GM23338 (cell line): ENCODE results near the gene KRTAP4-9. TPM values are rescaled to one million over a fixed set of nuclear protein-coding genes. Genes with fewer than 3 reads are reported as not detected.

ENCODE experiments used
- ATAC-seq: fragments of 200-7000 bp; cut with Tn5 transposase; 3 replicates; pipeline ENCODE4 v1.9.1; 2020
- DNase-seq: peaks from one replicate; pipeline ENCODE4 v3.0.0-alpha.2; 2015; ENCODE audit warnings: low spot score
- H2AFZ ChIP-seq: fragments of 200-600 bp; sonication (generic); 2 replicates; pipeline ENCODE4 v1.8.0; 2016; ENCODE audit warnings: antibody characterized with exemption, mild to moderate bottlenecking, moderate library complexity
- H3F3A ChIP-seq: fragments of 200-600 bp; sonication (generic); replicated peaks from 2 replicates; pipeline ENCODE4 v1.8.0; 2017; ENCODE audit warnings: antibody characterized with exemption, mixed run types, low read depth
- H3K27ac ChIP-seq: fragments of 200-600 bp; sonication (generic); 2 replicates; pipeline ENCODE4 v1.6.1; 2016; ENCODE audit warnings: low read depth
- H3K27me3 ChIP-seq: fragments of 200-600 bp; sonication (generic); 2 replicates; pipeline ENCODE4 v1.8.0; 2016; ENCODE audit warnings: mild to moderate bottlenecking, mixed run types, moderate library complexity; ENCODE audit not compliant: insufficient read depth
- H3K36me3 ChIP-seq: fragments of 200-600 bp; sonication (generic); 2 replicates; pipeline ENCODE4 v1.8.0; 2016; ENCODE audit warnings: mild to moderate bottlenecking; ENCODE audit not compliant: insufficient read depth
- H3K4me1 ChIP-seq: fragments of 200-600 bp; sonication (generic); 2 replicates; pipeline ENCODE4 v1.8.0; 2016; ENCODE audit warnings: mild to moderate bottlenecking, moderate library complexity; ENCODE audit not compliant: insufficient read depth
- H3K4me2 ChIP-seq: fragments of 200-600 bp; sonication (generic); 2 replicates; pipeline ENCODE4 v1.7.1; 2017; ENCODE audit warnings: mixed run types
- H3K4me3 ChIP-seq: fragments of 200-600 bp; sonication (generic); 2 replicates; pipeline ENCODE4 v1.6.1; 2016; ENCODE audit warnings: mixed run types
- H3K79me2 ChIP-seq: fragments of 200-600 bp; sonication (generic); replicated peaks from 2 replicates; pipeline ENCODE4 v1.8.0; 2017; ENCODE audit warnings: mild to moderate bottlenecking; ENCODE audit not compliant: insufficient read depth
- H3K9me2 ChIP-seq: fragments of 200-600 bp; sonication (generic); 2 replicates; pipeline ENCODE4 v1.8.0; 2017; ENCODE audit not compliant: insufficient read depth
- H4K20me1 ChIP-seq: fragments of 200-600 bp; sonication (generic); replicated peaks from 2 replicates; pipeline ENCODE4 v1.8.0; 2017; ENCODE audit warnings: mild to moderate bottlenecking; ENCODE audit not compliant: insufficient read depth
- H3K27ac Mint-ChIP-seq: 2 replicates; pipeline ENCODE4 v1.8.0; 2020; ENCODE audit warnings: inconsistent platforms, mild to moderate bottlenecking, moderate library complexity, mixed read lengths
- H3K27me3 Mint-ChIP-seq: 3 replicates; pipeline ENCODE4 v1.8.0; 2022; ENCODE audit warnings: low read depth, mild to moderate bottlenecking, moderate library complexity, mixed read lengths, inconsistent platforms; ENCODE audit not compliant: insufficient read depth, poor library complexity
- H3K36me3 Mint-ChIP-seq: 3 replicates; pipeline ENCODE4 v1.8.0; 2021; ENCODE audit warnings: low read depth, mild to moderate bottlenecking, inconsistent platforms, moderate library complexity, mixed read lengths
- H3K4me1 Mint-ChIP-seq: 3 replicates; pipeline ENCODE4 v1.8.0; 2020; ENCODE audit warnings: mild to moderate bottlenecking, inconsistent platforms, mixed read lengths
- H3K4me3 Mint-ChIP-seq: 3 replicates; pipeline ENCODE4 v1.8.0; 2021; ENCODE audit warnings: moderate library complexity, mild to moderate bottlenecking, inconsistent platforms, mixed read lengths
- H3K9me3 Mint-ChIP-seq: 3 replicates; pipeline ENCODE4 v1.8.0; 2020; ENCODE audit warnings: moderate library complexity, mild to moderate bottlenecking, inconsistent platforms, mixed read lengths
- CREB1 ChIP-seq: fragments of 250-450 bp; sonication (Bioruptor Pico); IDR thresholded peaks from 2 replicates; pipeline ENCODE4 v1.5.0; 2020; ENCODE audit warnings: low read depth, mild to moderate bottlenecking, moderate library complexity
- EZH2 ChIP-seq: fragments of 200-600 bp; sonication (generic); IDR thresholded peaks from one replicate; pipeline ENCODE4 v1.8.0; 2017; ENCODE audit warnings: antibody characterized with exemption, mild to moderate bottlenecking, low read depth; ENCODE audit not compliant: unreplicated experiment
- EZH2phosphoT487 ChIP-seq: fragments of 200-600 bp; sonication (generic); IDR thresholded peaks from one replicate; pipeline ENCODE4 v1.8.1; 2018; ENCODE audit warnings: antibody characterized with exemption; ENCODE audit not compliant: unreplicated experiment
- JUNB ChIP-seq: IDR thresholded peaks from one replicate; pipeline ENCODE4 v1.6.1; 2016; ENCODE audit warnings: antibody characterized with exemption; ENCODE audit not compliant: unreplicated experiment
- NANOG ChIP-seq: IDR thresholded peaks from 2 replicates; pipeline ENCODE4 v1.6.1; 2016; ENCODE audit warnings: antibody characterized with exemption, borderline replicate concordance
- POLR2AphosphoS5 ChIP-seq: IDR thresholded peaks from 2 replicates; pipeline ENCODE4 v1.6.1; 2016; ENCODE audit warnings: antibody characterized with exemption, low read depth
- STAT1 ChIP-seq: IDR thresholded peaks from one replicate; pipeline ENCODE4 v1.6.1; 2016; ENCODE audit warnings: antibody characterized with exemption; ENCODE audit not compliant: unreplicated experiment
- ZNF114 ChIP-seq: fragments of 250-450 bp; sonication (Bioruptor Pico); IDR thresholded peaks from 2 replicates; pipeline ENCODE4 v1.5.0; 2020; ENCODE audit warnings: mild to moderate bottlenecking, moderate library complexity
- ZNF331 ChIP-seq: fragments of 250-450 bp; sonication (Bioruptor Pico); IDR thresholded peaks from 2 replicates; pipeline ENCODE4 v1.5.0; 2020; ENCODE audit warnings: low read depth, mild to moderate bottlenecking, moderate library complexity
- polyA plus RNA-seq: library from polyadenylated mRNA; unstranded; fragments of >200 nt; fragmentation: Nextera tagmentation; extraction: Ambion mirVana; gene quantifications from 2 replicates; pipeline ENCODE4 v1.2.1, GENCODE V29; 2016
- total RNA-seq: library from RNA; depleted of rRNA; stranded (reverse); fragments of >200 nt; shearing (Covaris generic); gene quantifications from 2 replicates; pipeline ENCODE4 v1.2.3, GENCODE V29; 2014
- TF ChIP-seq, protein P1 (sequence below): IDR thresholded peaks from one replicate; pipeline ENCODE4 v1.6.1; 2018; ENCODE audit warnings: antibody characterized with exemption; ENCODE audit not compliant: unreplicated experiment
- TF ChIP-seq, protein P2 (sequence below), 2 experiments: fragments of 200-600 bp in 1 of 2; sonication (generic) in 1 of 2; conservative IDR thresholded peaks; 2 replicates each; pipeline versions ENCODE4 v1.5.1 to v1.6.1; 2016 to 2017; ENCODE audit warnings: antibody characterized with exemption in 2 of 2, low read depth in 2 of 2, mild to moderate bottlenecking in 2 of 2, moderate library complexity in 1 of 2
- TF ChIP-seq, protein P3 (sequence below): IDR thresholded peaks from 2 replicates; pipeline ENCODE4 v1.6.1; 2016; ENCODE audit warnings: antibody characterized with exemption
- TF ChIP-seq, protein P4 (sequence below): fragments of 250-450 bp; sonication (Bioruptor Pico); IDR thresholded peaks from 2 replicates; pipeline ENCODE4 v1.5.0; 2020; ENCODE audit warnings: mild to moderate bottlenecking, moderate library complexity

Gene KRTAP4-9
- total and polyA plus RNA-seq, 2 experiments from 2014 or later: not detected

DNA sequence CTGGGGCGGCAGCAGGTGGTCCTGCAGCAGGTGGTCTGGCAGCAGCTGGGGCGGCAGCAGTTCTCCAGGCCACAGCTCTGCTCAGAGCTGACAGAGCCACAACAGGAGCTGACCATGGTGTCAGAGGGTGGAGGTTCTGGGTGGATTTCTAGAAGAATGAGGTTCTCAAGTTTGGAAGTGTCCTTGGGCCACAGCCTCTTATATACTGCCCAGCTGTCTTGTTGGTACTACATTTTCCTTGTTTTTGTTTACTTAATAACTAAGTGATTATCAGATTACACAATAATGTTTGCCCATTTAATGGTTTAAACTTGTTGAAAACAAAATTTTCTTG is 44.4 kb downstream of the KRTAP4-9 start, which contains the start of gene KRTAP4-5:
TSS of gene KRTAP4-5 (minus strand) at position 174 of the 334 bp plus-strand sequence. CDS start at position 116, 58 bp downstream.
- Histone ChIP-seq H3K79me2 (no peaks in the 10 kb centered on the region), H3F3A (no peaks in the 10 kb centered on the region), H4K20me1 (no peaks in the 10 kb centered on the region), H3K4me1 (0 out of 2 replicates have a peak, but pooled peaks cover 3% of the 10 kb centered on the region), H3K9me2 (no peaks in the 10 kb centered on the region), H2AFZ (no peak within 1 kb of the TSS), H3K4me2 (no peak within 1 kb of the TSS), H3K27me3 (no peaks in the 10 kb centered on the region), H3K27ac (no peak within 1 kb of the TSS), H3K36me3 (no peaks in the 10 kb centered on the region), H3K4me3 (no peak within 1 kb of the TSS)
- 0 out of 2 replicates have a peak within 1 kb of the TSS, but pooled peaks have one; percentile 22 for H3K27ac Mint-ChIP-seq
- H3K4me1 Mint-ChIP-seq: peaks cover 3% of the 10 kb centered on the region; the same call in 2 of the 3 replicates
- no peak for ATAC-seq
- no peak for TF ChIP-seq ZNF331 (CRISPR knock-in tag)
- no peak for TF ChIP-seq EZH2phosphoT487
- TF ChIP-seq NANOG: no peak
- no peak for TF ChIP-seq ZNF114 (CRISPR knock-in tag)
- TF ChIP-seq EZH2: no peak
- TF ChIP-seq POLR2AphosphoS5: no peak
- TF ChIP-seq JUNB: no peak
- no peak for TF ChIP-seq CREB1 (CRISPR knock-in tag)
- TF ChIP-seq, protein P1, sequence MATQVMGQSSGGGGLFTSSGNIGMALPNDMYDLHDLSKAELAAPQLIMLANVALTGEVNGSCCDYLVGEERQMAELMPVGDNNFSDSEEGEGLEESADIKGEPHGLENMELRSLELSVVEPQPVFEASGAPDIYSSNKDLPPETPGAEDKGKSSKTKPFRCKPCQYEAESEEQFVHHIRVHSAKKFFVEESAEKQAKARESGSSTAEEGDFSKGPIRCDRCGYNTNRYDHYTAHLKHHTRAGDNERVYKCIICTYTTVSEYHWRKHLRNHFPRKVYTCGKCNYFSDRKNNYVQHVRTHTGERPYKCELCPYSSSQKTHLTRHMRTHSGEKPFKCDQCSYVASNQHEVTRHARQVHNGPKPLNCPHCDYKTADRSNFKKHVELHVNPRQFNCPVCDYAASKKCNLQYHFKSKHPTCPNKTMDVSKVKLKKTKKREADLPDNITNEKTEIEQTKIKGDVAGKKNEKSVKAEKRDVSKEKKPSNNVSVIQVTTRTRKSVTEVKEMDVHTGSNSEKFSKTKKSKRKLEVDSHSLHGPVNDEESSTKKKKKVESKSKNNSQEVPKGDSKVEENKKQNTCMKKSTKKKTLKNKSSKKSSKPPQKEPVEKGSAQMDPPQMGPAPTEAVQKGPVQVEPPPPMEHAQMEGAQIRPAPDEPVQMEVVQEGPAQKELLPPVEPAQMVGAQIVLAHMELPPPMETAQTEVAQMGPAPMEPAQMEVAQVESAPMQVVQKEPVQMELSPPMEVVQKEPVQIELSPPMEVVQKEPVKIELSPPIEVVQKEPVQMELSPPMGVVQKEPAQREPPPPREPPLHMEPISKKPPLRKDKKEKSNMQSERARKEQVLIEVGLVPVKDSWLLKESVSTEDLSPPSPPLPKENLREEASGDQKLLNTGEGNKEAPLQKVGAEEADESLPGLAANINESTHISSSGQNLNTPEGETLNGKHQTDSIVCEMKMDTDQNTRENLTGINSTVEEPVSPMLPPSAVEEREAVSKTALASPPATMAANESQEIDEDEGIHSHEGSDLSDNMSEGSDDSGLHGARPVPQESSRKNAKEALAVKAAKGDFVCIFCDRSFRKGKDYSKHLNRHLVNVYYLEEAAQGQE: no peak
- TF ChIP-seq, protein P2, sequence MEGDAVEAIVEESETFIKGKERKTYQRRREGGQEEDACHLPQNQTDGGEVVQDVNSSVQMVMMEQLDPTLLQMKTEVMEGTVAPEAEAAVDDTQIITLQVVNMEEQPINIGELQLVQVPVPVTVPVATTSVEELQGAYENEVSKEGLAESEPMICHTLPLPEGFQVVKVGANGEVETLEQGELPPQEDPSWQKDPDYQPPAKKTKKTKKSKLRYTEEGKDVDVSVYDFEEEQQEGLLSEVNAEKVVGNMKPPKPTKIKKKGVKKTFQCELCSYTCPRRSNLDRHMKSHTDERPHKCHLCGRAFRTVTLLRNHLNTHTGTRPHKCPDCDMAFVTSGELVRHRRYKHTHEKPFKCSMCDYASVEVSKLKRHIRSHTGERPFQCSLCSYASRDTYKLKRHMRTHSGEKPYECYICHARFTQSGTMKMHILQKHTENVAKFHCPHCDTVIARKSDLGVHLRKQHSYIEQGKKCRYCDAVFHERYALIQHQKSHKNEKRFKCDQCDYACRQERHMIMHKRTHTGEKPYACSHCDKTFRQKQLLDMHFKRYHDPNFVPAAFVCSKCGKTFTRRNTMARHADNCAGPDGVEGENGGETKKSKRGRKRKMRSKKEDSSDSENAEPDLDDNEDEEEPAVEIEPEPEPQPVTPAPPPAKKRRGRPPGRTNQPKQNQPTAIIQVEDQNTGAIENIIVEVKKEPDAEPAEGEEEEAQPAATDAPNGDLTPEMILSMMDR (conservative IDR thresholded peaks at IDR 0.05; ENCODE audit: low read depth in 2 of 2): no peak
- no peak for TF ChIP-seq STAT1
- TF ChIP-seq, protein P3, sequence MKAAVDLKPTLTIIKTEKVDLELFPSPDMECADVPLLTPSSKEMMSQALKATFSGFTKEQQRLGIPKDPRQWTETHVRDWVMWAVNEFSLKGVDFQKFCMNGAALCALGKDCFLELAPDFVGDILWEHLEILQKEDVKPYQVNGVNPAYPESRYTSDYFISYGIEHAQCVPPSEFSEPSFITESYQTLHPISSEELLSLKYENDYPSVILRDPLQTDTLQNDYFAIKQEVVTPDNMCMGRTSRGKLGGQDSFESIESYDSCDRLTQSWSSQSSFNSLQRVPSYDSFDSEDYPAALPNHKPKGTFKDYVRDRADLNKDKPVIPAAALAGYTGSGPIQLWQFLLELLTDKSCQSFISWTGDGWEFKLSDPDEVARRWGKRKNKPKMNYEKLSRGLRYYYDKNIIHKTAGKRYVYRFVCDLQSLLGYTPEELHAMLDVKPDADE: no peak
- TF ChIP-seq, protein P4, sequence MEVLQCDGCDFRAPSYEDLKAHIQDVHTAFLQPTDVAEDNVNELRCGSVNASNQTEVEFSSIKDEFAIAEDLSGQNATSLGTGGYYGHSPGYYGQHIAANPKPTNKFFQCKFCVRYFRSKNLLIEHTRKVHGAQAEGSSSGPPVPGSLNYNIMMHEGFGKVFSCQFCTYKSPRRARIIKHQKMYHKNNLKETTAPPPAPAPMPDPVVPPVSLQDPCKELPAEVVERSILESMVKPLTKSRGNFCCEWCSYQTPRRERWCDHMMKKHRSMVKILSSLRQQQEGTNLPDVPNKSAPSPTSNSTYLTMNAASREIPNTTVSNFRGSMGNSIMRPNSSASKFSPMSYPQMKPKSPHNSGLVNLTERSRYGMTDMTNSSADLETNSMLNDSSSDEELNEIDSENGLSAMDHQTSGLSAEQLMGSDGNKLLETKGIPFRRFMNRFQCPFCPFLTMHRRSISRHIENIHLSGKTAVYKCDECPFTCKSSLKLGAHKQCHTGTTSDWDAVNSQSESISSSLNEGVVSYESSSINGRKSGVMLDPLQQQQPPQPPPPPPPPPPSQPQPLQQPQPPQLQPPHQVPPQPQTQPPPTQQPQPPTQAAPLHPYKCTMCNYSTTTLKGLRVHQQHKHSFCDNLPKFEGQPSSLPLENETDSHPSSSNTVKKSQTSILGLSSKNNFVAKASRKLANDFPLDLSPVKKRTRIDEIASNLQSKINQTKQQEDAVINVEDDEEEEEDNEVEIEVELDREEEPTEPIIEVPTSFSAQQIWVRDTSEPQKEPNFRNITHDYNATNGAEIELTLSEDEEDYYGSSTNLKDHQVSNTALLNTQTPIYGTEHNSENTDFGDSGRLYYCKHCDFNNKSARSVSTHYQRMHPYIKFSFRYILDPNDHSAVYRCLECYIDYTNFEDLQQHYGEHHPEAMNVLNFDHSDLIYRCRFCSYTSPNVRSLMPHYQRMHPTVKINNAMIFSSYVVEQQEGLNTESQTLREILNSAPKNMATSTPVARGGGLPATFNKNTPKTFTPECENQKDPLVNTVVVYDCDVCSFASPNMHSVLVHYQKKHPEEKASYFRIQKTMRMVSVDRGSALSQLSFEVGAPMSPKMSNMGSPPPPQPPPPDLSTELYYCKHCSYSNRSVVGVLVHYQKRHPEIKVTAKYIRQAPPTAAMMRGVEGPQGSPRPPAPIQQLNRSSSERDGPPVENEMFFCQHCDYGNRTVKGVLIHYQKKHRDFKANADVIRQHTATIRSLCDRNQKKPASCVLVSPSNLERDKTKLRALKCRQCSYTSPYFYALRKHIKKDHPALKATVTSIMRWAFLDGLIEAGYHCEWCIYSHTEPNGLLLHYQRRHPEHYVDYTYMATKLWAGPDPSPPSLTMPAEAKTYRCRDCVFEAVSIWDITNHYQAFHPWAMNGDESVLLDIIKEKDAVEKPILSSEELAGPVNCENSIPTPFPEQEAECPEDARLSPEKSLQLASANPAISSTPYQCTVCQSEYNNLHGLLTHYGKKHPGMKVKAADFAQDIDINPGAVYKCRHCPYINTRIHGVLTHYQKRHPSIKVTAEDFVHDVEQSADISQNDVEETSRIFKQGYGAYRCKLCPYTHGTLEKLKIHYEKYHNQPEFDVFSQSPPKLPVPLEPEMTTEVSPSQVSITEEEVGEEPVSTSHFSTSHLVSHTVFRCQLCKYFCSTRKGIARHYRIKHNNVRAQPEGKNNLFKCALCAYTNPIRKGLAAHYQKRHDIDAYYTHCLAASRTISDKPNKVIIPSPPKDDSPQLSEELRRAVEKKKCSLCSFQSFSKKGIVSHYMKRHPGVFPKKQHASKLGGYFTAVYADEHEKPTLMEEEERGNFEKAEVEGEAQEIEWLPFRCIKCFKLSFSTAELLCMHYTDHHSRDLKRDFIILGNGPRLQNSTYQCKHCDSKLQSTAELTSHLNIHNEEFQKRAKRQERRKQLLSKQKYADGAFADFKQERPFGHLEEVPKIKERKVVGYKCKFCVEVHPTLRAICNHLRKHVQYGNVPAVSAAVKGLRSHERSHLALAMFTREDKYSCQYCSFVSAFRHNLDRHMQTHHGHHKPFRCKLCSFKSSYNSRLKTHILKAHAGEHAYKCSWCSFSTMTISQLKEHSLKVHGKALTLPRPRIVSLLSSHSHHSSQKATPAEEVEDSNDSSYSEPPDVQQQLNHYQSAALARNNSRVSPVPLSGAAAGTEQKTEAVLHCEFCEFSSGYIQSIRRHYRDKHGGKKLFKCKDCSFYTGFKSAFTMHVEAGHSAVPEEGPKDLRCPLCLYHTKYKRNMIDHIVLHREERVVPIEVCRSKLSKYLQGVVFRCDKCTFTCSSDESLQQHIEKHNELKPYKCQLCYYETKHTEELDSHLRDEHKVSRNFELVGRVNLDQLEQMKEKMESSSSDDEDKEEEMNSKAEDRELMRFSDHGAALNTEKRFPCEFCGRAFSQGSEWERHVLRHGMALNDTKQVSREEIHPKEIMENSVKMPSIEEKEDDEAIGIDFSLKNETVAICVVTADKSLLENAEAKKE: no peak
- H3K36me3 Mint-ChIP-seq: no peaks in the 10 kb centered on the region
- H3K27me3 Mint-ChIP-seq: peaks cover 5% of the 10 kb centered on the region
- no peak within 1 kb of the TSS for H3K4me3 Mint-ChIP-seq
- no peaks in the 10 kb centered on the region for H3K9me3 Mint-ChIP-seq
- no peak for DNase-seq
